HEK293T (cell line): ENCODE measurements around the gene SNCB.

Source experiments
- ARNT ChIP-seq: fragments of 450-650 bp; IDR thresholded peaks from 2 replicates; pipeline ENCODE4 v1.6.1; 2017; ENCODE audit warnings: mild to moderate bottlenecking
- BHLHE40 ChIP-seq: fragments of 450-650 bp; IDR thresholded peaks from 2 replicates; pipeline ENCODE4 v1.6.1; 2016; ENCODE audit warnings: mild to moderate bottlenecking, moderate library complexity, borderline replicate concordance
- CTBP1 ChIP-seq: fragments of 450-650 bp; IDR thresholded peaks from 2 replicates; pipeline ENCODE4 v1.6.1; 2016; ENCODE audit warnings: borderline replicate concordance
- ELF4 ChIP-seq: fragments of 450-650 bp; IDR thresholded peaks from 2 replicates; pipeline ENCODE4 v1.6.1; 2017; ENCODE audit warnings: antibody characterized with exemption
- FOXK2 ChIP-seq: fragments of 450-650 bp; IDR thresholded peaks from 2 replicates; pipeline ENCODE4 v1.6.1; 2016; ENCODE audit warnings: mild to moderate bottlenecking
- FOXM1 ChIP-seq: fragments of 450-650 bp; IDR thresholded peaks from 2 replicates; pipeline ENCODE4 v1.6.1; 2017; ENCODE audit warnings: mild to moderate bottlenecking, borderline replicate concordance
- L3MBTL2 ChIP-seq: fragments of 450-650 bp; conservative IDR thresholded peaks from 2 replicates; pipeline ENCODE4 v1.6.1; 2016; ENCODE audit warnings: mild to moderate bottlenecking
- NFRKB ChIP-seq: fragments of 450-650 bp; IDR thresholded peaks from 2 replicates; pipeline ENCODE4 v1.6.1; 2016; ENCODE audit warnings: mild to moderate bottlenecking, moderate library complexity
- PKNOX1 ChIP-seq: fragments of 450-650 bp; IDR thresholded peaks from 2 replicates; pipeline ENCODE4 v1.6.1; 2016
- SP1 ChIP-seq: fragments of 450-650 bp; IDR thresholded peaks from 2 replicates; pipeline ENCODE4 v1.6.1; 2017
- SUZ12 ChIP-seq: fragments of 450-650 bp; IDR thresholded peaks from 2 replicates; pipeline ENCODE4 v1.6.1; 2016; ENCODE audit warnings: mild to moderate bottlenecking
- ZNF384 ChIP-seq: fragments of 450-650 bp; IDR thresholded peaks from 2 replicates; pipeline ENCODE4 v1.6.1; 2016

GRCh38 chr5:176588297-176588696 is 42.0 kb downstream of the SNCB start:
- TF ChIP-seq BHLHE40: no peak
- TF ChIP-seq NFRKB: no peak
- no peak for TF ChIP-seq CTBP1
- TF ChIP-seq FOXM1: no peak
- TF ChIP-seq SP1: no peak
- TF ChIP-seq PKNOX1: no peak
- no peak for TF ChIP-seq ELF4
- TF ChIP-seq FOXK2: no peak
- no peak for TF ChIP-seq ZNF384
- no peak for TF ChIP-seq ARNT
- no peak for TF ChIP-seq L3MBTL2
- TF ChIP-seq SUZ12: no peak
